GM12878 (cell line): ENCODE data around the gene NAALADL2. TPM values are rescaled to one million over a fixed set of nuclear protein-coding genes. Genes with fewer than 3 reads are reported as not detected.

ENCODE experiments used
- ATAC-seq: fragments of 200-7000 bp; cut with Tn5 transposase; 3 replicates; pipeline ENCODE4 v1.9.1; 2020; ENCODE audit warnings: mild to moderate bottlenecking, moderate library complexity
- BruUV-seq: library from RNA; stranded (reverse); fragments of 400-500 nt; replicated peaks from 2 replicates; lab custom pipeline; 2021; lab: Mats Ljungman, UMichigan
- CTCF ChIA-PET: fragments of 300-600 bp; sonication (Branson Sonifier 250); formaldehyde crosslinking; extraction: SDS; loops from one replicate; lab custom pipeline; 2021; ENCODE audit warnings: inconsistent platforms; lab: Yijun Ruan, JAX
- POLR2A ChIA-PET: fragments of 350-600 bp; formaldehyde crosslinking; extraction: SDS; loops from one replicate; lab custom pipeline; 2021; ENCODE audit warnings: inconsistent platforms; lab: Charles Lee
- RAD21 ChIA-PET: fragments of 300-600 bp; sonication (Branson Sonifier 250); formaldehyde crosslinking; loops from one replicate; lab custom pipeline; 2023; ENCODE audit warnings: antibody characterized with exemption; ENCODE audit not compliant: unreplicated experiment; lab: Charles Lee
- SMC1A ChIA-PET: fragments of 300-600 bp; sonication (Branson Sonifier 250); formaldehyde crosslinking; loops from one replicate; lab custom pipeline; 2023; ENCODE audit not compliant: unreplicated experiment, uncharacterized antibody; lab: Charles Lee
- DNase-seq: peaks from one replicate; pipeline ENCODE4 v3.0.0-alpha.2; 2011; ENCODE audit warnings: low read depth, low spot score
- FAIRE-seq: peaks from 3 replicates; lab custom pipeline; 2011; peaks lifted over from hg19 to GRCh38; lab: Jason Lieb, UNC
- H2AFZ ChIP-seq: 2 replicates; pipeline ENCODE4 v1.6.0; 2011; ENCODE audit warnings: low read depth, low read length, control low read depth; ENCODE audit not compliant: control insufficient read depth
- H3K27ac ChIP-seq: 2 replicates; pipeline ENCODE4 v1.5.1; 2011; ENCODE audit warnings: control low read depth; ENCODE audit not compliant: control insufficient read depth, insufficient read depth
- H3K27me3 ChIP-seq, 2 experiments: replicated peaks in 1 of 2; 2 replicates each; pipeline versions ENCODE4 v1.6.0 to v1.6.1; 2011; ENCODE audit warnings: low read length in 1 of 2; ENCODE audit not compliant: control insufficient read depth in 2 of 2, insufficient read depth in 2 of 2
- H3K36me3 ChIP-seq, 2 experiments: 2 replicates each; pipeline ENCODE4 v1.5.1; 2011; ENCODE audit warnings: low read length in 1 of 2; ENCODE audit not compliant: control insufficient read depth in 2 of 2, insufficient read depth in 2 of 2
- H3K4me1 ChIP-seq: 2 replicates; pipeline ENCODE4 v1.6.1; 2011; ENCODE audit warnings: mild to moderate bottlenecking, low read length, moderate library complexity, mixed read lengths; ENCODE audit not compliant: control insufficient read depth, insufficient read depth
- H3K4me2 ChIP-seq: 2 replicates; pipeline ENCODE4 v1.6.0; 2011; ENCODE audit warnings: control low read depth; ENCODE audit not compliant: control insufficient read depth, insufficient read depth
- H3K4me3 ChIP-seq: fragments of 200-600 bp; sonication (generic); 2 replicates; pipeline ENCODE4 v1.5.1; 2016
- H3K79me2 ChIP-seq: 2 replicates; pipeline ENCODE4 v1.6.0; 2011; ENCODE audit warnings: low read length; ENCODE audit not compliant: control insufficient read depth, insufficient read depth
- H3K9ac ChIP-seq: 2 replicates; pipeline ENCODE4 v1.8.0; 2011; ENCODE audit warnings: low read length, control low read depth, mixed read lengths; ENCODE audit not compliant: control insufficient read depth, insufficient read depth
- H3K9me3 ChIP-seq: replicated peaks from 3 replicates; pipeline ENCODE4 v1.5.1; 2011; ENCODE audit warnings: mild to moderate bottlenecking, low read length; ENCODE audit not compliant: control insufficient read depth, insufficient read depth
- H4K20me1 ChIP-seq: 2 replicates; pipeline ENCODE4 v1.6.0; 2011; ENCODE audit not compliant: control insufficient read depth, insufficient read depth
- BHLHE40 ChIP-seq, 2 experiments: fragments of 450-650 bp in 1 of 2; IDR thresholded peaks; 2 replicates each; pipeline ENCODE4 v1.6.1; 2011 to 2017; ENCODE audit warnings: low read depth in 2 of 2, borderline replicate concordance in 1 of 2, improper control_type of control experiment in 1 of 2, low read length in 1 of 2, mild to moderate bottlenecking in 1 of 2
- EP300 ChIP-seq, 2 experiments: fragments of 150-350 bp in 1 of 2; IDR thresholded peaks; 2 replicates each; pipeline ENCODE4 v1.6.1; 2011 to 2012; ENCODE audit warnings: low read depth in 2 of 2, low read length in 2 of 2, borderline replicate concordance in 1 of 2, improper control_type of control experiment in 1 of 2, inconsistent platforms in 1 of 2; ENCODE audit not compliant: control insufficient read depth in 1 of 2
- HDAC2 ChIP-seq: fragments of 200-600 bp; sonication (generic); IDR thresholded peaks from 2 replicates; pipeline ENCODE4 v1.6.1; 2017
- JUNB ChIP-seq: IDR thresholded peaks from 2 replicates; pipeline ENCODE4 v1.6.1; 2016; ENCODE audit warnings: antibody characterized with exemption, mild to moderate bottlenecking
- LARP7 ChIP-seq: fragments of 450-650 bp; IDR thresholded peaks from 2 replicates; pipeline ENCODE4 v1.6.1; 2017; ENCODE audit warnings: mild to moderate bottlenecking
- MYC ChIP-seq: IDR thresholded peaks from 2 replicates; pipeline ENCODE4 v1.6.1; 2011; ENCODE audit warnings: mild to moderate bottlenecking, low read length, moderate library complexity, inconsistent platforms; ENCODE audit not compliant: insufficient read depth, insufficient replicate concordance, insufficient read length, severe bottlenecking
- NFIC ChIP-seq: IDR thresholded peaks from 2 replicates; pipeline ENCODE4 v1.6.1; 2012; ENCODE audit warnings: low read depth, mild to moderate bottlenecking, inconsistent platforms, low read length, moderate library complexity
- NRF1 ChIP-seq: conservative IDR thresholded peaks from 2 replicates; pipeline ENCODE4 v1.6.1; 2011; ENCODE audit warnings: mild to moderate bottlenecking, low read depth, low read length, improper control_type of control experiment
- POU2F2 ChIP-seq: IDR thresholded peaks from 3 replicates; pipeline ENCODE4 v1.6.1; 2011; ENCODE audit warnings: low read depth, mild to moderate bottlenecking, low read length, borderline replicate concordance
- RUNX3 ChIP-seq: IDR thresholded peaks from 2 replicates; pipeline ENCODE4 v1.6.1; 2012; ENCODE audit warnings: low read length, inconsistent platforms
- SMAD1 ChIP-seq: fragments of 450-650 bp; IDR thresholded peaks from 2 replicates; pipeline ENCODE4 v1.6.1; 2018; ENCODE audit warnings: mild to moderate bottlenecking, low read depth; ENCODE audit not compliant: partially characterized antibody
- TBL1XR1 ChIP-seq: IDR thresholded peaks from 2 replicates; pipeline ENCODE4 v1.6.1; 2012; ENCODE audit warnings: low read depth, low read length, improper control_type of control experiment
- ZNF207 ChIP-seq: fragments of 450-650 bp; IDR thresholded peaks from 2 replicates; pipeline ENCODE4 v1.6.1; 2014; ENCODE audit warnings: antibody characterized with exemption, mild to moderate bottlenecking, borderline replicate concordance
- ZNF24 ChIP-seq: fragments of 450-650 bp; IDR thresholded peaks from 2 replicates; pipeline ENCODE4 v1.6.1; 2017; ENCODE audit warnings: antibody characterized with exemption, mild to moderate bottlenecking
- ZNF384 ChIP-seq: IDR thresholded peaks from 2 replicates; pipeline ENCODE4 v1.6.1; 2012; ENCODE audit warnings: low read depth, mild to moderate bottlenecking, low read length, improper control_type of control experiment, borderline replicate concordance
- WGBS: methylation state at CpG from one replicate; pipeline ENCODE4 v1.1.6; 2016; ENCODE audit warnings: low lambda C conversion rate; ENCODE audit not compliant: insufficient replicate concordance, insufficient coverage; ENCODE audit errors: missing lambda C conversion rate; 5-methylcytosine and 5-hydroxymethylcytosine counted together
- in situ Hi-C: fragments of 300-500 bp; cut with MboI; formaldehyde crosslinking; loops from 9 replicates; pipeline ENCODE4 v1.14.3; 2018; ENCODE audit warnings: mixed read lengths
- intact Hi-C: fragments of 100-400 bp; cut with micrococcal nuclease; formaldehyde crosslinking; loops from one replicate; pipeline ENCODE4 v1.14.2; 2022; ENCODE audit not compliant: unreplicated experiment
- polyA plus RNA-seq, 11 experiments: library from polyadenylated mRNA; depleted of rRNA in 4 of 11; unstranded in 6 of 11; stranded (reverse) in 5 of 11; fragments of >200 nt; fragmentation: Nextera tagmentation in 4 of 11; fragmentation: Illumina TruSeq in 1 of 11; extraction: Ambion mirVana in 4 of 11; extraction: Trizol in 1 of 11; gene quantifications; 1 replicate in 1 of 11; 2 replicates in 10 of 11; pipeline versions ENCODE4 v1.2.1 to v1.2.3, GENCODE V29; 2011 to 2016; ENCODE audit warnings: inconsistent platforms in 2 of 11, missing spikeins in 2 of 11, low read depth in 1 of 11
- total RNA-seq, 4 experiments: library from RNA; depleted of rRNA in 3 of 4; stranded (reverse); fragments of >200 nt in 3 of 4; fragmentation: Illumina TruSeq in 1 of 4; extraction: Trizol in 1 of 4; gene quantifications; 2 replicates each; pipeline versions ENCODE4 v1.2.1 to v1.2.3, GENCODE V29; 2013 to 2021
- TF ChIP-seq, protein P1 (sequence below): fragments of 150-350 bp; IDR thresholded peaks from 2 replicates; pipeline ENCODE4 v1.6.1; 2014; ENCODE audit warnings: mild to moderate bottlenecking, low read depth, low read length
- TF ChIP-seq, protein P2 (sequence below): fragments of 450-650 bp; IDR thresholded peaks from 2 replicates; pipeline ENCODE4 v1.6.1; 2016; ENCODE audit warnings: mild to moderate bottlenecking
- TF ChIP-seq, protein P3 (sequence below): IDR thresholded peaks from 2 replicates; pipeline ENCODE4 v1.6.1; 2012; ENCODE audit warnings: low read length, inconsistent platforms
- TF ChIP-seq, protein P4 (sequence below): fragments of 450-650 bp; IDR thresholded peaks from 2 replicates; pipeline ENCODE4 v1.6.1; 2014; ENCODE audit warnings: mild to moderate bottlenecking
- TF ChIP-seq, protein P5 (sequence below): IDR thresholded peaks from 2 replicates; pipeline ENCODE4 v1.6.1; 2012; ENCODE audit warnings: low read depth, low read length, improper control_type of control experiment

Gene NAALADL2
- total and polyA plus RNA-seq, 10 of the 15 experiments (the other 5 are each of a cell fraction or from before 2014, with no cell fraction given) = 0.06 to 10.8 (median 0.46) TPM

- SMC1A ChIA-PET = interaction anchor here (0.8 kb wide), 1 partner anchor 30 kb away, joined by 4 read pairs; no protein-coding TSS in a partner anchor
- no peaks in the 10 kb centered on the region for H3K27me3 ChIP-seq
- intact Hi-C loops = no loop called here
- in situ Hi-C loops = no loop called here
- no TSS peak for BruUV-seq
- RAD21 ChIA-PET = no interaction called here
- H3K27ac ChIP-seq = no peak overlapping the region
- POLR2A ChIA-PET = no interaction called here
- 0% methylated on average over 1 of the region's 1 CpG for WGBS
- H3K9ac ChIP-seq = no peak overlapping the region
- FAIRE-seq (no peak), DNase-seq (no peak), ATAC-seq (no peak)
- TF ChIP-seq ZNF24 = no peak
- no peak for TF ChIP-seq TBL1XR1
- no peak for TF ChIP-seq ZNF384
- no peak for TF ChIP-seq BHLHE40 (IDR thresholded peaks at IDR 0.05; ENCODE audit: borderline replicate concordance in 1 of 2, low read depth in 2 of 2, low read length in 1 of 2)
- no peak for TF ChIP-seq SMAD1
- TF ChIP-seq POU2F2 = no peak
- no peak for TF ChIP-seq LARP7
- no peak for TF ChIP-seq NFIC
- TF ChIP-seq, protein P1, sequence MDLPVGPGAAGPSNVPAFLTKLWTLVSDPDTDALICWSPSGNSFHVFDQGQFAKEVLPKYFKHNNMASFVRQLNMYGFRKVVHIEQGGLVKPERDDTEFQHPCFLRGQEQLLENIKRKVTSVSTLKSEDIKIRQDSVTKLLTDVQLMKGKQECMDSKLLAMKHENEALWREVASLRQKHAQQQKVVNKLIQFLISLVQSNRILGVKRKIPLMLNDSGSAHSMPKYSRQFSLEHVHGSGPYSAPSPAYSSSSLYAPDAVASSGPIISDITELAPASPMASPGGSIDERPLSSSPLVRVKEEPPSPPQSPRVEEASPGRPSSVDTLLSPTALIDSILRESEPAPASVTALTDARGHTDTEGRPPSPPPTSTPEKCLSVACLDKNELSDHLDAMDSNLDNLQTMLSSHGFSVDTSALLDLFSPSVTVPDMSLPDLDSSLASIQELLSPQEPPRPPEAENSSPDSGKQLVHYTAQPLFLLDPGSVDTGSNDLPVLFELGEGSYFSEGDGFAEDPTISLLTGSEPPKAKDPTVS = no peak
- TF ChIP-seq ZNF207 = no peak
- no peak for TF ChIP-seq JUNB
- TF ChIP-seq RUNX3 = no peak
- TF ChIP-seq, protein P2, sequence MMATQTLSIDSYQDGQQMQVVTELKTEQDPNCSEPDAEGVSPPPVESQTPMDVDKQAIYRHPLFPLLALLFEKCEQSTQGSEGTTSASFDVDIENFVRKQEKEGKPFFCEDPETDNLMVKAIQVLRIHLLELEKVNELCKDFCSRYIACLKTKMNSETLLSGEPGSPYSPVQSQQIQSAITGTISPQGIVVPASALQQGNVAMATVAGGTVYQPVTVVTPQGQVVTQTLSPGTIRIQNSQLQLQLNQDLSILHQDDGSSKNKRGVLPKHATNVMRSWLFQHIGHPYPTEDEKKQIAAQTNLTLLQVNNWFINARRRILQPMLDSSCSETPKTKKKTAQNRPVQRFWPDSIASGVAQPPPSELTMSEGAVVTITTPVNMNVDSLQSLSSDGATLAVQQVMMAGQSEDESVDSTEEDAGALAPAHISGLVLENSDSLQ = no peak
- no peak for TF ChIP-seq EP300 (IDR thresholded peaks at IDR 0.05; ENCODE audit: borderline replicate concordance in 1 of 2, control insufficient read depth in 1 of 2, low read depth in 2 of 2, low read length in 2 of 2)
- TF ChIP-seq, protein P3, sequence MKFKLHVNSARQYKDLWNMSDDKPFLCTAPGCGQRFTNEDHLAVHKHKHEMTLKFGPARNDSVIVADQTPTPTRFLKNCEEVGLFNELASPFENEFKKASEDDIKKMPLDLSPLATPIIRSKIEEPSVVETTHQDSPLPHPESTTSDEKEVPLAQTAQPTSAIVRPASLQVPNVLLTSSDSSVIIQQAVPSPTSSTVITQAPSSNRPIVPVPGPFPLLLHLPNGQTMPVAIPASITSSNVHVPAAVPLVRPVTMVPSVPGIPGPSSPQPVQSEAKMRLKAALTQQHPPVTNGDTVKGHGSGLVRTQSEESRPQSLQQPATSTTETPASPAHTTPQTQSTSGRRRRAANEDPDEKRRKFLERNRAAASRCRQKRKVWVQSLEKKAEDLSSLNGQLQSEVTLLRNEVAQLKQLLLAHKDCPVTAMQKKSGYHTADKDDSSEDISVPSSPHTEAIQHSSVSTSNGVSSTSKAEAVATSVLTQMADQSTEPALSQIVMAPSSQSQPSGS = no peak
- TF ChIP-seq, protein P4, sequence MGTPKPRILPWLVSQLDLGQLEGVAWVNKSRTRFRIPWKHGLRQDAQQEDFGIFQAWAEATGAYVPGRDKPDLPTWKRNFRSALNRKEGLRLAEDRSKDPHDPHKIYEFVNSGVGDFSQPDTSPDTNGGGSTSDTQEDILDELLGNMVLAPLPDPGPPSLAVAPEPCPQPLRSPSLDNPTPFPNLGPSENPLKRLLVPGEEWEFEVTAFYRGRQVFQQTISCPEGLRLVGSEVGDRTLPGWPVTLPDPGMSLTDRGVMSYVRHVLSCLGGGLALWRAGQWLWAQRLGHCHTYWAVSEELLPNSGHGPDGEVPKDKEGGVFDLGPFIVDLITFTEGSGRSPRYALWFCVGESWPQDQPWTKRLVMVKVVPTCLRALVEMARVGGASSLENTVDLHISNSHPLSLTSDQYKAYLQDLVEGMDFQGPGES = no peak
- no peak for TF ChIP-seq NRF1
- TF ChIP-seq, protein P5, sequence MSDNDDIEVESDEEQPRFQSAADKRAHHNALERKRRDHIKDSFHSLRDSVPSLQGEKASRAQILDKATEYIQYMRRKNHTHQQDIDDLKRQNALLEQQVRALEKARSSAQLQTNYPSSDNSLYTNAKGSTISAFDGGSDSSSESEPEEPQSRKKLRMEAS = no peak
- TF ChIP-seq HDAC2 = no peak
- no peak for TF ChIP-seq MYC
- CTCF ChIA-PET = no interaction called here
- no peaks in the 10 kb centered on the region for H3K36me3 ChIP-seq
- H3K79me2 ChIP-seq = no peaks in the 10 kb centered on the region
- H2AFZ ChIP-seq = no peak overlapping the region
- no peak overlapping the region for H3K4me2 ChIP-seq
- no peaks in the 10 kb centered on the region for H4K20me1 ChIP-seq
- H3K4me3 ChIP-seq = no peak overlapping the region
- no peaks in the 10 kb centered on the region for H3K9me3 ChIP-seq
- H3K4me1 ChIP-seq = no peaks in the 10 kb centered on the region
Observed at GRCh38 chr3:175102161-175102560, 243.0 kb downstream of the NAALADL2 start.
